Frontal cortex (tissue), 4 donors: ENCODE measurements around the gene KAZN. TPM values are rescaled to one million over a fixed set of nuclear protein-coding genes. Genes with fewer than 3 reads are reported as not detected.

Experiments used
- DNase-seq, 2 donors: peaks; one replicate each; pipeline ENCODE4 v3.0.0; 2012; ENCODE audit warnings: low spot score in 2 of 2
- FAIRE-seq: peaks from 2 replicates; lab custom pipeline; 2012; peaks lifted over from hg19 to GRCh38; lab: Jason Lieb, UNC
- total RNA-seq: library from RNA; depleted of rRNA; stranded (reverse); fragments of >200 nt; gene quantifications from one replicate; pipeline ENCODE4 v1.2.3, GENCODE V29; 2014
- donor health status: control.
- donor health status: control.
- donor health status: control.

Gene KAZN
- total RNA-seq, 1 donor from 2014 or later: 17.1 TPM

DNA sequence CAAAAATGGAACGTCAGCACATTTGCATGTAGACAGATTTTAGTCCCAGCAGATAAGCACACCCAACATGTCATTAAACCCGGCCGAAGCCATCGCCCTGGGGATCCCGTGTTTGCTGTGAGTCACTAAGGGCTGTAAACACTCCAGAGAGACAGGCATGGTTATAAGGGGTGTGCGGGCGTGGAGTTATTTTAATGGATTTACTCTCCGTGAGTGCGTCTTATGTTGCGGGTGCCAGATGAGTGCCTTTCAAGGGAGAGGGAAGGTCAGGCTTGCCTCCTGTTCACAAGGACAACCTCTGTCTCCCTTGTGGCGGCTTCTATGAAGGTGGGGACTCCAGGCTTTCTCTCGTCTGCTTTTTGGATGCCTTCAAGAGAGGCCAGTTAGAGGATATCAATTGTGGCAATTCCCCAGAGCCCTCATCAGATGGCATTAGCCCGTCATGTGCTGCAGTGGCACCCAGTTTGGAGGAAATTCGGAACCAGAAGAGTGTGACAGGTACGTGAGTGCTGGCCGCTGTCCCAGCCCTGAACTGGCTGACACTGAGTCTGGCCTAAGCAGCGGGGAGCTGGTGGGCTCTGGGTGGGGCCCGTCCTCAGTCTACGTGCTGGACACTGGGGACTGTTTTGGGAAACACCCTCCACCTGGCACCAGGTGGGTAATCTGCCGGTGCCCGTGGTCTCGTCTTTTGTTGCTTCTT, 331.2 kb downstream of the KAZN start:
- DNase-seq (no peak), FAIRE-seq (no peak)

DNA sequence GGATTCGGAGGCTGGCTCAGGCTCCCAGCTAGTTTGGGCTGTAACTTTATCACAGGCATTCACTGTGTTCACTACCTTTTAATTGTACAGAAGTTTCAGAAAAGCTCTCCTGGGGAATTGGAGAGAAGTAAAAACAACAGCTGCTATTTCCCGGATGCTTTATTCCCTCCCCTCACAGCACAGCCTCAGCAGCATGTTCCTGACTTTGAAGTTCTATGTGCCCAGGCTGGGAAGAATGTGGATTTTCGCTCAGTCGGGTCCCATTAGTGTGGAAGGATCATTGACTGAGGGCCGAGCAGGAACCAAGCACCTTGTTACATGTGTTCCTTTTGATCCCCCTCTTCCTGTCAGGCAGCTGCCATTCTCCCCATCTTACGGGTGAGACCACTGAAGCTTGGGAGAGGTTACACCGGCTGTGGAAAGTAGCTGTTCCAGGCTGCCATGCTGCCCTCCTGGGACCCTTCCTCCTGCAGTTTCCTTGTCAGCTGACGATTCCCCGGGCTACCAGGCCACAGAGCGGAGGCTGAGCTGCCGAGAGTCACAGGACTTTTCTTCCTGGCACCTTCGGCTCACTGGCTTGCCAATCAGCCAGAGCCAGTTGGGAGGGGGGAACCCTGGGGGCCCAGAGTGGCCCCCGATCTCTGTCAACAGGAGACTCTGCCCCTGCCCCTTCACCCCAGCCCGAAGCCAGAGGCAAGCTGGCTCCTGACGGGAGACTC, 331.9 kb downstream of the KAZN start:
- FAIRE-seq (no peak), DNase-seq (no peak)

DNA sequence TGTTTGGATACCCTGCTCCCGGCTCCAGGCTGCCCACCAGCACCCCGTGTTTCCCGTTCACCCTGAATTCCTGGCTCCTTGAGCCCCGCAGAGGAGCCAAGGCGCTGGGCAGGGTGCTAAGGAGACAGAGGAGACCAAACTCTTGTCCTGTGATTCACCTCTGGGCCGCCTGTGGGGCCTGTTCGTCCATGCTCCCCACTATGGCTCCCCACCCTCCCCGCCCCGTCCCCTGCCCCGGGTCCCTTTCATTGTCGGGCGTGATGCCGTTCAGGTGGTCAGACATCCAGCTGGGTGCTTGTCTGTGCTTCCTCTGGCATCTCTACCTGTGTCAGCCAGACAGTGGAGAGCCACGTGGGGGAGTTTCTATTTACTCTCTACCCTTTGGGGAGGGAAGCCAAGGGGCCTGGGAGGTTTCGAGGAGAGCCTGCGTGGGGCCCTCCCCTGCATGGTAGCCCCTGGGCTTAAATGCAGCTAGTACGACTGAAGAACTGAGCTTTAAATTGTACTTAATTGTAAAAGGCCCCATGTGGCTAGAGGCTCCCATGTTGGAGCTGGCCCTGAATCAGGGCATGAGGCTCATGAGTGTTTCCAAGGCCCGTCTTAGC, 333.7 kb downstream of the KAZN start:
- no peak for FAIRE-seq
- no peak for DNase-seq

DNA sequence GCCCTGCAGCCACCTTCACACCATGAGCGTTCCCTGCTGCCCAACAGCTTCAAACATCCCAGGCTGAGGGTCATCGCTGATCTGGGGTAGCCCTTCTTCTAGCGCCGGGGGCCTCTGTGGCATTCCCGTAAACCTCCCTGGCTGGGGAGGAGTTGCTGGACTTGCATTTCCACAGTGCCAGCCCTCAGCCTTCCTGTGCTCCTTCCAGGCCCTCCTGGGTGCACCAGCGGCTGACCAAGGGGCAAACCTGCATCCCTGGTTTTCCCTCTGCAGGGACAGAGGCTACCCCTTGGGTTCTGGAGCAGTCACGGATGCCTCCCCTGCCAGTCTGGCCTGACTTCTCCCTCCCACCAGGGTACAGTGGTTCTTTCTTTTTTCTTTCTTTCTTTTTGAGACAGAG, 336.4 kb downstream of the KAZN start:
- DNase-seq (no peak), FAIRE-seq (no peak)

DNA sequence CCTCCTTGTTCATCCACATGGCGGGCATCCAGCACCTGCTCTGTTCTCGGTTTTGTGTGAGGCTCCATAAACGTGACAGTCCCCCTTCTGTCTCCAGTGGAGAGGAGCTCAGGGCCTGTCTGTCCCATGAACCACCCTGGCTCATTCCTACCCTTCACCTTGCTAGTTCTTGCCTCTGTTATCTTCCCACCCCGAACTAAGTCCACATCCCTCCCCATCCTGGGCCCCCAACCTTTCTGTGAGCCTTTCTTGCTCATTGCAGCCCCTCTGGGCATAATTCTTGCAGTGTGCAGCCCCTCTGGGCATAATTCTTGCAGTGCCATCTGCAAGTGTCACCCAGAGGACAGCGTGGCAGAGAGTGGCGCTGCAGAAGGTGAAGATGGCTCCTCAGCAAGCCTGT, 338.3 kb downstream of the KAZN start:
- FAIRE-seq (no peak), DNase-seq (no peak)

DNA sequence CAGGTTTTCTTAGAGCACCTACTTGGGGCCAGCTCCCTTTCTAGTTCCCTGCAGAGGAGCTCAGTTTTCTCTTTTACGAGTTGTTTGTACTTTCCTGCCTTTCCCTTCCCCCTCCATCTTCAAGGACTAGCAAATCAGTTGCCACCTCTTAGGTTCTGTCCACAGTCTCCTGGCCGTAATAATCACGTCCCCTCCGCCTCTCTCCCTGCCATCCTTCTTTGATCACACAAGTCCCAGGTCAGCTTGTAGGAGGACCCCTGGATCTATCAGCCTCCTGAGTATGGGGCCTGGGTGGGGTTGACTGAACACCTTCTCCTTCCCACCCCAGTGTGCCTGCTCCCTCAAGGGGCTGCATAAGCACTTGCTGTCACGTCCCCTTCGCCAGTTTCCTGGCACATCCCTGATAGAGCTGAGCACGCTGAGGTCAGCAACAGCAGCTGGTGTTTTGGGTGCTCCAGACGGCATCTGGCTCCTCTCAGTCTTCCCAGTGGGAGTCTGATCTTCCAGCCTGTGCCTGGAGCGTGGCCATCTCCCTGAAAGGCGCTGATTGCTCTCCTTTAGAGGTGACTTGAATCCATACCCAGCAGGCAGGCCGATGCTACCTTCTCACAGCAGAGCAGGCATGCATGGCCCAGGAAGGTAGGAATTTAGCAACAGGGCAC, 338.9 kb downstream of the KAZN start:
- no peak for FAIRE-seq
- DNase-seq: no peak

DNA sequence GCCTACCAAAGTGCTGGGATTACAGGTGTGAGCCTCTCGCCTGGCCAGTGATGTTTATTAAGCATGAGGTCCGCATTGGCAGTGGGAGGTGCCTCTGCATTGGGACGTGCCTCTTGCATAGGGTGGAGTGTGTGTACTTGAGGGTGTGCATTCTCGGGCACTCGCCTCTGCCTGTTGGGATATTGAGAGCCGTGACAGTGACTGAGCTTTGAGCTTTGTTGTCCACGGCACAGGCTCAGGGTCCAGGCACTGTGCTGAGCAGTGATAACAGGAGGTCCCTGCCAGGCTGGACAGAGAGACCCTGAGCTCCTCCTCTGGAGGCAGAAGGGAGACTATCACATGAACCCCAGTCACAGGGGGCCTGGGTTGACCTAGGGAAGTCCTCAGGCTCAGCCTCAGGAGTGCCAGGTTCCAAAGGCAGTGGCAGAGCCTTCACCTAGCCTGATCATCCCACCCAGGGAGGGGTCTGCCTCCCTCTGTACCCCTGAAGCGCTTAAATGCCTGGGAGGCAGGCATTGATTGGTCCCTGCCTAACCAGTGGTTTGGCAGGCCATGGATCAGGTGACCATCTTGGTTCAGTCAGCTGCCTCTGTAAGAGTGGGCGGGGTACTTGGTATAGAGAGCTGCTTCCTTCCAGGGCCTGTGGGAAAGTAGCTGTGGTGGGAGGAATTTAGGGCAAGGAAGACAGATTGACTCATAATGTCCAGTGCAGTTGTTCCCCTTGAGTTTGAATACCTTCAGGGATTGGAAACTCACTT, 341.2 kb downstream of the KAZN start:
- DNase-seq: no peak
- FAIRE-seq: no peak

DNA sequence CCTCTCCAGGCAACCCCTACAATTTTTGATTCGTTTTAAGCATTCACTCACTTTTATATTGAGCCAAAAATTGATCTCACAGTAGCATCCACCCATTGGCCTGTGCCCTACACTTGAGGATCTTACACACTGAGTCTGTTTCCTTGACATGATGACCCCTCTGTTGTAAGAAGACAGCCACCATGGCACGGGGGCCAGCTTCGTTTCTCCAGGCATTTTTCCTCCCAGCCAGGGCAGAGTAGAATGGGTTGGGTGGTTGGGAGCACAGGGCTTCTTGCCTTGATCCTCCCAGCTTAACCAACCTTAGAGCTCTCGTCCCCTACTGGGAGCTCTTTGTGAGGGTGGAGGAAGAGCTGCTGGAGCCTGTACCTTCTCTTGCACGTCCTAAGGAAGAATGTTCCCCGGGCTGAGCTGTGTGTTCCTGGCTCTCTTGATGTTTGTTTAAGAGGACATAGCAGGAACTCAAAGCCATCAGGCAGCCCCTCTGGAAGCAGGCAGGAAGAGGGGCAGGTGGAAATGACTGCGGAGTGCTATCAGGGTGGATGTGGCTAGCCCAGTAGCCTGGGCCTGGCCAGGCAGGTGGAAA, 341.9 kb downstream of the KAZN start:
- DNase-seq: no peak
- FAIRE-seq: no peak

DNA sequence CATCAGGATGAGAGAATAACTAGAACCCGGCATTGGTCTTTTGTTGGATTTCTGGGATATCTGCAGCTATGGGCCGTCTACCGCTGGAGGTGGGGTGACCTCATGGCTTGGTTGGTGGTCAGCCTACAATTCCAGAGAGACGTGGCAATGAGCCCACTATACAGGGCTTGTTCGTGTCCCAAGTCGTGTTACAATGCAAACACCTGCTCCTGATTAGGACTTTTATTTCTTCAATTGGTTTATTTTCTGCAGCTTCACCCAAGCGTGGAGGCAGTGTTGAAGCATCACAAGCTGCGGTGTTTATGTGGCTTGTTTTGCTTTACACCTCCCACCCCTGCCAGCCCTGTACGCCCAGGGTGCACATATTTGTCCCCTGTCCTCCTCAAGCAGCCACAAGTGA, 343.4 kb downstream of the KAZN start:
- FAIRE-seq (no peak), DNase-seq (no peak)

DNA sequence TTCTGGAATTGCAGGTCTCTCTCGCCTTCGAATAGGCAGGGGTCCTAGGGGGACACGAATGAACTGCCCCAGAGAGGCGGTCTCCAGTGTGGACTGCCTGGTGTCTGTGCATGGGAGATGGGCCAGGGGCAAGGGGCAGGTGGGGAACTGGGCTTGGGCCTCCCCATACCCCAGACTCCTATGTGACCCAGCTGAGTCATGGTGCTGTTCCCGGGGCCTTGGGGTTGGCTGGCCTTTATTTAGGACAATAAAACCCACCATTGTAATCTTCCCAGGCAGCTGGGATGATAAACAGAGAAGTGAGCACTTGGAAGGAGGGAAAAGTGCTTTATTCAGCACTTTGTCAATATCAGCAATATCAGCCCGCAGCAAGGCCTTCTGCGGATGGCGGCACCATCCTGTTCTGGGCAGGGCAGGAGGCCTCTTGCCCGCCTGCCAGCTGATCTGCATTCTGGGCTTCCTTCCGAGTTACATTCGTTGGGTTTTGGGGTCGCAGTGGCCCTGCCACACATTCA, 346.0 kb downstream of the KAZN start:
- DNase-seq (no peak), FAIRE-seq (no peak)

DNA sequence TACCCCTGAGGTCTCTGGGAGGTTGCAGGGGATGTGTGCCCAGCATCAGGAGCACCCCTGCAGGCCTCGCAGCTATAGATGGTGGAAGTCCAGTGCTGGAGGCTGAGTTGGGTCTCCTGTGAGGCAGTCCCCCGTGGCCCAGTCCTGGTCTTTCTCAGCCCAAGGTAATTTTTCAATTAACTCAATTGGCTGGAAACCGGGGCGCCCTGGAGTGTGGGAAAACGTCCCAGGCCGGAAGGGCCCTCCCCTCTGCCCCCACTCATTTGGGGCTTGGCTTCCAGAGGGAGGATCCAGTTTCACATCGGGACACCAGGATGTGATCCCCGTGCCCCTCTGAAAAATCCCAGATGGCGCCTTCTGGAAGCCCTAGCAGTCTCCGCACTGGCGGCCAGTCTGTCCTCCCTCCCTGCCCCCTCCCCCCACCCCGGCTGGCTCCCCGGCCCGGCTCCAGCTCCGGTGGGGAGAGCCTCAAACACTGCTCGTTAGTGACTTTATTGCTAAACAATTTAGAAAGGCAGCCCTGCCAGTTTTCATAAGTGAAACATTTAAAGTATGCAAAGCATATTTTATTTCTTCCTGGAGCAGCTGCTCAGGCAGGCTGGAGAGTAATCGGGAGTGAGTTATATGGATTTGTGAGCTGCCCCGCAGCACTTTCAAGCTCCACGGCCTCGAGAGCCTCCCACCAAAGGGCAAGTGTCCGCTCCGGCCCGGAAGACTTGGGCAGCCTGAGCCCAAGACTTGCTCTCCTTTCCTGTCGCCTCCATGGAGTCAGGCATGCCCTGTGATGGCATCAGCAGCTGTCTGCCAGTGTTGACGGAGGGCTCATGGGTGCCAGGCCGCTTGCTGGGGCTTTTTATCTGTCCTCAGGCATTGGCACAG, 346.9 kb downstream of the KAZN start:
- DNase-seq: no peak
- FAIRE-seq: no peak

DNA sequence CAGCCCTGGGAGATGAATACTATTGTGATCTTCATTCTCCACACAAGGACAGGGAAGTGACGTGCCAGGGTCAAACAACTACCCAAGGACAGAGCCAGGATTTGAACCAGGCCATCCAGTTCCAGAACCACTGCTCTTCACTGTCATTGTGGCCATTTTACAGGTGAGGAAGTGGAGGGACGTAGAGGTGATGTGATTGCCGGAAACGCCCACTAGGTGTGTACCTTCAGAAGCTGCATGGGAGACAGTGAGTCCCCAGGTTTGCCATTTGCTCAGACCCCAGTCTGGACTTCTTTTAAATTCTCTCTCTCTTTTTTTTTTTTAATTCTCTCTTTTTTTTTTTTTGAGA, 347.5 kb downstream of the KAZN start:
- FAIRE-seq: no peak

DNA sequence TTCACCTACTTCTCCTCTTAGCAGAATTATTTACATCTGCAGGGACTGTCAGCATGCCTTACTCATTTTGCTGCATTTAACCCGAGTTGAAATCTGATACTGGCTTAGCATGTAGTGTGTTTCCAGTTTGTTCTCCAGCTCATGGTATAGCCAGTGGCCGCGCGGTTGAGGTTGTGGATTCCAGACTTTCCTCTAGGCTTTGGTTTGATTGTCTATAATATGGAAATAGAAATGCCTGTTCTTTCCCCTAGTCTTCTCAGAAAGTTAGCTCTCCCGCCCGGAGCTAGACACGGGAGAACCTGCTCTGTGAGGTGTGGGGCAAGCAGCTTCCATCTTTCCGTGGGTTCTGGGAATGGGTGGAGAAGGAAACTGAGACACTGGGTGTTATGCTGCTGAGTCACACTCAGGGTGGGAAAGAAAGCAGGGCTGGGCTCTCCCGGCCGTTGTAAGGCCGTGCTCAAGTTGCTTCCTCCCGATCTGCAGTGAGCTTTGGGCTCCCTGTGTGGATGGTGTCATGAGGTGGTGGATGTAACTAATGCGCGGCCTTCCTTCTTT, 348.3 kb downstream of the KAZN start:
- DNase-seq: no peak
- FAIRE-seq: no peak

More for the DNA sequence above, 347.5 kb downstream of the KAZN start:
- DNase-seq: no peak

DNA sequence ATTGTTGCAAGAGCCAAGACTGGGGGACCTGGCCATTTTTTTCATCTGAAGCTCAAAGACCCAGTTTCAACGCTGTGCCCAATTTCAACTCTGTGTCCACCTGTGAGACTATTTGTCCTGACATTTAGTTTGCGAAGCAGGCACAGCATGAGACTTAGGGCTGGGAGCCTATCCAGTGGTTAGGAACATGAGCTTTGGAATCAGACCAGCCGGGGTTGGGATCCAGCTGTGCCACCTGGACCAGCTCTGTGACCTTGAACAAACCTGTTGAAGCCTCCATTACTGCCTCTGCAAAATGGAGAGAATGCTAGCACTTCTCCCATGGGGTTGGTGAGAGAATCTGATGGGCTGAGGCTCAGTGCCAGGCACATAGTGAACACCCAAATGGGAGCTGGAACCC, 348.9 kb downstream of the KAZN start:
- FAIRE-seq: no peak
- DNase-seq: no peak

DNA sequence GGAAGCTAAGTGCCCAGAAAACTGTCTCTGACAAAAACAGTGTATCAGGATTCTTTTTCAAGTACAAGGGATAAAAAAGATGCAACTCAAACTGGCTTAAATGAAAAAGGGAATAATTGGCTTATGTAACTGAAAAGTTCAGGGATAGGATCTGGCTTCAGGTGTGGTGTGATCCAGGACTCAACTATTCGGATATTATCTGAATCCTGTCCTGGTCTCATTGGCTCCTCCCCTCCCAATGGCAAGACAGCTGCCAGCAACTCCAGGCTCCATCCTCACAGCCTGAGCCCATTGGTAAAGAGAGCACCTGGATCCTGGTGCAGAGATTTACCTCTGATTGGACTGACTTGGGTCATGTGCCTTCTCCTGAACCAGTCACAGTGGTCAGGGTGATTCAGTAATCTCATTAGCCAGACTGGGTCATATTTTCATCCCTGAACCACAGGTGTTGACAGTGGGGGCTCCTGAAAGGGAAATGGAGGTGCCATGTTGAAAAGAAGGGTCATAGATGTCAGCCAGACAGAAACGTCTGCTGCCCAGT, 349.7 kb downstream of the KAZN start:
- DNase-seq: no peak
- FAIRE-seq: no peak

DNA sequence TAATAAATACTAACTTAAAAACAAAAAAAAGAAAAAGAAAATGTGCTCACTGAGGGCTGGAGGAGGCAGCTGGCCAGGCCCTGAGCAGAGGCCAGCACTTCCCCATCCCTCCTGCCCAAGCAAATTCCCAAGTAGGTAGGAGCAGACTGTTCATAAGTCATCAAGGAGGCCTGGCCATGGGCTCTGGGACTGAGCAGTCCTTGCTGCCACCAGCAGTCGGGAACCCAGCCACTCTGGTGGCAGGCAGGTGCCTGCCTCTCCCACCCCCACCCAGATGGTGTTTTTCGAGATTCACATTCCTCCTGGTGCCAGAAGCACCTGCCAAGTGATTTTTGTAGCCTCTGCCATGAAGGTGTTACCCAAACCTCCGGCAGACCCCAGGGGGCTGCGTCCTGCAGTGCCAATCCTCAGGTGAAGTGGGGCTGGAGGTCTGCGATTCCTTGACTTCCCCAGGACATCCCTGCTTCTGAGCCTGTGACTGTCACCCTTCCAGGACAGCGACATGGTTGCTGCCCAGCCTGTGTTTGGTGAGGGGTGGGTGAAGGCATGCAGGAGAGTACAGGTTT, 350.9 kb downstream of the KAZN start:
- DNase-seq (no peak), FAIRE-seq (no peak)

DNA sequence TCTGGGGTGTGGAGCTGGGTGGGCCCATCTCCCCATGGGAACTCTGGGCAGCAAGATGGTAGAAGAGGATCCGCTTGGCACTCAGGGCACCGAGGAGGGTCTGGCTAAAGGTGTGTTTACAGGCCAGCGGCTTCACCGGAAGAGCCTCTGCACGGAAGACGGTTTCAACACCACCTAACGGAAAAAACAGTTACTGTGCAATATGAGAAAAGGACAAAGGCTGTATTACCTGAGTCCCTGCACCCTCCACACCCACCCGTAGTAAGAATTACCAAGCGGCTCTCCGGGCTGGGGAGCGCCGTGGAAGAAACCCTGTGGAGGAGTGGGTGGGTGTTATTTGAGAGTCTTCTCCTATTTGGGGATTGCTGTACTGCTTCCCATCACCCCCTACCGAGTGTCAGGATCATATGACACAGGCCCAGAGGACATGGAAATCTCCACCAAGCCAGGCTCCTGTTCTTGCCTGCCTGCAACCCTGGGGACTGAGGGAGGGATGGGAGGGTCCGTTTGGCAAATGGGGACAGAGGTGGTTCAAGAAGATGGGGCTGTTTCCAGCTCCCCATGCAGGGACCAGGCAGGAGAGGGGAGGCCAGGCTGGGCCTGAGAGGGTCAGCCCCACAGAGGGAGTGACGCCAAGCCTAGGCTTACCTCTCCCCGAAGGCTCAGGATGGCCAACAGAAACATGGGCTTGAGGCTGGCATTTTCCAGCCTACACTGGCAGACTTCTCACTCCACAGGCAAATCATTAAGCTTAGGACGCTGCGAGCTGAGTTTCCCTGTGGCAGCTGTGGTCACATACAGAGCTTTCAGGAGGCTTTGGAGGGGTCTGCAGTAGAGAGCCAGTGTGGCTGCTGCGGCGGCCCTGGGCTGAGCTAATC, 351.6 kb downstream of the KAZN start:
- FAIRE-seq (no peak), DNase-seq (no peak)
